ENCODE results near the gene BCKDHB.

The BCKDHB gene

DNA sequence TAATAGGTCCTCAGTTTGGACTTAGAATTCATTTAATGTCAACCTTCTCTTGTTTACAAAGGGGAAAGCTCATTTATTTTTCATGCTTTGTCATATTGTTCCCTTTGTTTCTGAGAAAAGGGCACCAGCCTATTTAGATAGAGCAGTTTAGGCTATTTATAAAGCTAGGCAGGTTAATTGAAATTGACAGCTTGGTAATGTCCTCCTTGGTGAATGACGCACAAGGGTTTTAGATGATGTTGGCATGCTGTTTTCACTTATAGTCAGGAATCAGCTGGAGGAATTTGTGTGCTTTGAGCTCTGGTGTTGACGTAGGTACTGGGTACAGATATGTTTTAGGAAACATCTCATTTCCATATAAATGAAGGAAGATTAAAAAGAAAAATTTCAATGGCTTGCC lies 45.2 kb downstream of the BCKDHB start:
- DNase-seq (ENCODE audit: low spot score) = no peak

DNA sequence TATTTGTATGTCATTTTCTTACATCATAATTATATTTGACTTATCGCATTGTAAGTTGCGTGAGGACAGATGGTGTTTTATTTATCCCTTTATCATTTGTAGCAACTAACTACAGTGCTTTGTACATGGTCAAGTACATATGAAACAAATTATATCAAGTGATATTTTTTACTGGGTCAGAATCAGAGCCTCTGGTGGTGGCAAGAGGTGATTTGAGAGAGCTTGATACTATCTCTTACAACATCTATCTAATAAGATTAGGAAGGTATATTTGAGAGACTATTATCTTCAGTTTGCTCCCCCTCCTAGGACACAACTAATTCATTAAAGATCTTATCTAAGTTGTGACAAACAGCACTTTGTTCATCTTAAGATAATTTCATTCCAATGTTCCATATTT lies 47.7 kb downstream of the BCKDHB start:
- no peak for DNase-seq (ENCODE audit: low spot score)

GRCh38 chr6:80156221-80156620 lies 49.8 kb downstream of the BCKDHB start:
- no peak for DNase-seq (ENCODE audit: low spot score)

DNA sequence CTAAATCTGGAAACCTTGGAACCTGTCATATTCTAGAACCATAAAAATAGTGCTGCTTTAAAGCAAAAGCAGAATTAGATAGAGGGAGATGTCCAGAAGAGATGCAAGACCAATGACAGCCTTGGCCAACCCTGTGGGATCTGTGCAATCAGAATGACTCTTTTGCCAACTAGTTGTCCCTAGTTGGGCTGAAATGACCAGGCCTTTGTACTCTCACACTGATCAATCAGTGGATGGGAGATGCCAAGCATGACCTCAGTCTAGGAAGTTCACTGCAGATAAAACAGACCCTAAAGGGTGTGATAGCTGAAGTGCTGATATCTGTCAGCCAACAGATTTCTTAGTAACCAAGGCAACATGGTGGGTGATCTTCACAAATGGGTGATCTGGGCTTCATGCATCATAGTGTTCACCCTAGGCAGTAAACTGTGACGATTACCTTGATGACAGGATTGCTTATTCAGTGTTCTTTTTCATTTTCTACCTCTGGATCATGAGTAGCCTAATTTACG lies 52.1 kb downstream of the BCKDHB start:
- DNase-seq (ENCODE audit: low spot score) = no peak

DNA sequence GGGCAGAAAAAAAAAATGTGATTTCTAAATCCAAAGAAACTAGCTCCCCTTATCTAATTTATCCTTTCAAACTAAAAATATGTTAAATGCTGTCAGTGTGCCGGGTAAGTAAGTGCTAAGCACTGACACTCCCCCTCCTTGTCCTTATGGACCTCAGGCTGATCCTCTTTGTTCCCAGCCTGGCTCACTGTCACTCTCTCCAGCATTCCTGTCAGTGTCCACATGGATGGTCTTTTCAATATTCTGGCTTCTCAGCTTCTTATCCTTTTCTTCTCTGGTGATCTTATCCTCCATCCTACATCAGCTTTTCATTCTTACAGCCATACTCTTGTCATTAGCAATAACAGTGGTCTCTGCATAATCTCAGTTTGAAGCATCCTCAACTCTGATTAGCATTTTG lies 55.0 kb downstream of the BCKDHB start:
- no peak for DNase-seq (ENCODE audit: low spot score)

DNA sequence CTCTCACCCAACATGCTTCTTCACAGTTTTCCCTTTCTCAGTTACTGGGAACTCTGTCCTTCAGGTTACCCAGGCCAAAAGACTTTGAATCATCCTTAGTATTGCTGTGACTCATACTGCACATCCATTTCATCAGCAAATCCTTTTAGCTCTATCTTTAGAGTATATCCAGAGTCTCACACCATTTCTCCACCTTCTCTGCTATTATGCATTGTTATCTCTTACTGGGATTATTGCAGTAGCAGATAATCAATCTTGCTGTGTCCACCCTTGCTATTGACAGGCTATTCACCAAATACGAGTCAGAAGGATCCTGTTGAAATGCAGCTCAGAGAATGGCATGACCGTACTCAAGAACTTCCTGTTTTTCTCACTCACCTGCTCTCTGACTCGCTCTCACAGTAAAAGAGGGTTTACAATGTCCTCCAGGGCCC lies 57.3 kb downstream of the BCKDHB start:
- DNase-seq (ENCODE audit: low spot score) = no peak

DNA sequence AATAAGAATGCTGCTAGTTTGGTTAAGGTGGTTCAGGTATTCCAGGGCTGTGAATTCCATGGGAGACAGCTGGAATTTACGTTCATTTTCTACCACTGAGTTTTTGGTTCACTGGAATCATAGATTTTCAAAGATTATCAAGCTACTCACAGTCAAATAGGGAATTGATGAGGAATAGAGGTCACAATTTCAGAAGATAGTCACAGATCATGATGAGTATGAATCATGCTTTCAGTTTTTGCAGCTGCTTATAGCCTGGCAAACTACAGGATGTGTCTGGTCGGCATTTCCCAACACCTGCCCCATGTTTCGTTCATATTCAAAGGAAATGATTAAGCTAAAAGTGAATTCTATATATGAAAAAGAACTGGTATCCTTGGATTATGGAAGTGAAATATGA lies 58.7 kb downstream of the BCKDHB start:
- no peak for DNase-seq (ENCODE audit: low spot score)

GRCh38 chr6:80165819-80166218 lies 59.3 kb downstream of the BCKDHB start:
- DNase-seq (ENCODE audit: low spot score) = no peak

- DNase-seq (ENCODE audit: low spot score) = no peak
Measured at GRCh38 chr6:80170433-80170832, 64.0 kb downstream of the BCKDHB start.

DNA sequence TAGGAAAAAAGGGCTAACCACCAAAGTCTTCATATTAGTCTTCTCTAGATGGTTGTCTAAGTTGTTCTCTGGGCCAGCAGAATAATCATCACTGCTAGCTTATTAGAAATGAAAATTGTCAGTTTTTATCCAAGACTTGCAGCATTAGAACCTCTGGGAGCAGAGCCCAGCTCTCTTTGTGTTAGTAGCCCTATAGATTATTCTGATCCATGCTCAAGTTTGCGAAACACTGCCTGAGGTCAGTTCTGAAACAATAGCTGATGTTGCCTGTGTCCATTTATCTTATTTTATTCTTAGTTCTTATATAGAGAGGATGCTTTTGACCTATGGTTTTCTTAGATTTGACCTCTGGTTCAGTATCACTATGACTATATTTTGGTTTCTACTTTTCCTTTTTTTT lies 66.9 kb downstream of the BCKDHB start:
- DNase-seq (ENCODE audit: low spot score) = no peak

DNA sequence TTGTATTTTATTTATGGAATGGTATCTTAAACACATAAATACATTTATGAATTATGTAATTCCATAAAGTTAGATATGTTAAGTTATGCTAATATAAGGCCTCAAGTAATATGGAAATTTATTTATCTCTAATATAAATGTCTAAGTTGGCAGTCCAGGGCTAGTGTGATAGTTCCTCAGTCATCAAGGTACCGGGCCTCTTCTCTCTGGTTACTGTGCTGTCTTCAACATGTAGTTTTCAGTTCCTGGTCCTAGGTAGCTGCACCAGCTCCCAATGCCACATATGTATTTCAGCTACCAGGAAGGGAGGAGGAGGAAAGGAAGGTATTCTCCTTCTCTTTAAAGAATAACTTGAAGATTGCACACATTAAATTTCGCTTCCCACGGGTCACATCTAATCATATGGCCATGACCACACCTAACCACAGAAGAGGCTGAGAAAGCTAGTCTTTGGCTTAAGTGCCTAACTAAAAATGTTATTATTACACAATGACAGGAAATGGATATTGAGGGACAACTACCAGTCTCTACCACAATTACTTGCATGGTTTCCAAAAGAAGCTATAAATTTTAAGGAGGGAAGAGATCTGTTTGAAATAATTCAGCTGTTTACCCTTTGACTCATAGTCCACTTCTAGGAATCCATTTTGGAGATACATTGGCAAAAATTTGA lies 68.6 kb downstream of the BCKDHB start:
- no peak for DNase-seq (ENCODE audit: low spot score)

DNA sequence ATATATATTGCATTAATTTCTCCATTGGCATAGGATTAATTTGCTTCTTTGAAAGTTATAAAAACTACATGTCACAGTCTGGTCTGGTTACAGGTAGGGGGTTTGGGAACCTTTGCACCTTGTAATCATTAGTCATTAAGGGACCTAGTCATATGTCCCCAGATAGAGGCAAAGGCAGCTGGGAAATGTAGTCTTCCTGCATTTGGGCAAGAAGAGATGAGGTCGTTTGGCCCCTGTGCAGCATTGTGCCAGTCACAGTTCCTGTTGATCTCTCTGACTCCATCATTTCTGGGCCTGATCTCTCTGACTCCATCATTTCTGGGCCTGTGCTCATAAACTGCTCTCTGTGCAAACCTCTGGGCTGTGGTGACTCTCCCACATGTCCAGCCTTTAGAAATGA lies 73.2 kb downstream of the BCKDHB start:
- no peak for DNase-seq (ENCODE audit: low spot score)

DNA sequence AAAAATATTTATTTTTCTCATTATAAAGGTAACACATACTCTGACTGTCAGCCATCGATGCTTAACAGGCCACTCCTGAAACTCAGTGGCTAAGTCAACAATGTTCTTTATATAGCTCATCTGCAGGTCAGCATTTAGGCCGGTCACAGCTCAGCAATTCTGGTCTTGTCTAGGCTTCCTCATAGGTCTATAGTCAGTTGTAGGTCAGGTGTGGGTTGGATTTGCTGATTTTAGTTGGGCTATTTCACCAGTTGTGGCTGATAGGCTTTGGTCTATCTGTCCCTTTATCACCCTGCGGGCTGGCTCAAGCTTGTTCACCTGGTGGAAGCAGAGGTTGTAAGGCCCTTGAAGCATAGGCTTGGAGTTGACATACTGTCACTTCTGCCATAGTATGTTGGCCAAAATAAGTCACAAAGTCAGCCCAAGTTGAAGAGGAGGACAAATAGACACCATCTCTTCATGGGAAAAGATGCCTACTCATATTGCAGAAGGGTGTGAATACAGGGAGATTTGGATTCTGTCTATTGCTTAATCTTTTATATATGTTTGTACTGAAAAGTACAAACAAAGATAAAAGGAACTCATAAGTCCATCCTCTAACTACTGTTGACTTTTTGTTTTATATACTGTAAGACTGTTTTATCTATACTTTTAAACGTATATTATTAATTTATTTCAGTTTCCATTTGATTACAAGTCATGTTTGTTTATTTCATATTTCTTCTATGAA lies 75.0 kb downstream of the BCKDHB start:
- DNase-seq (ENCODE audit: low spot score) = no peak

GRCh38 chr6:80182308-80182707 lies 75.8 kb downstream of the BCKDHB start:
- no peak for DNase-seq (ENCODE audit: low spot score)

DNA sequence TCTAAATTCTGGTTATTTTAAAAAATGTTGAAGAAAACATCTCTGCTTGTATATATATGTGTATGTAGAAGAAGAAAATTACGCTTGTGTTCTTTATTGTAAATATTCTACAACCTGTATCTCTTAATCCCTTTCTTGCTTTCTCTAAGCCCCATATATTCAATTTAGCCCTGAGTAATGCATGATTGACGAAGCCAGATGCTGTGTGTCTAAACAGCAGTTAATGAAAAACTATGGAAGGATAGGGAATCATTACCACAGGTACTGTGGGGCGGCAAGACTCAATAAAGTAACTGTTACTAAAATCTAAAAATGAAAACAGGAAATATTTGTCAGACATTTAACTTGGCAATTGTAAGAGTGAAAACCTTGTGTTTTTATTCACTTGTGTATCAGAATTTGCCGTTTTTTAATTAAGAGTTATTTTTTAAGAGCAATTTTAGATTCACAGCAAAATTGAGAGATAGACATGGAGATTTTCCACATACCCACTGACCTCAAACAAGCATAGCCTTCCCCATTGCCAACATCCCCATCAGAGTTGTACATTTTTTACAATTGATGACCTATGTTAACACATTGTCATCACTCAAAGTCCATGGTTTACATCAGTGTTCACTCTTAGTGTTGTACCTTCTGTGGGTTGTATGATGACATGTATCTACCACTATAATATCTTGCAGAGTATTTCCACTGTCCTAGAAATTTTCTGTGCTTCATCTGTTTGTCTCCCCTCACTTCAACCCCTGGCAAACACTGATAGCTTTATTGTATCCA lies 76.7 kb downstream of the BCKDHB start:
- no peak for DNase-seq (ENCODE audit: low spot score)

DNA sequence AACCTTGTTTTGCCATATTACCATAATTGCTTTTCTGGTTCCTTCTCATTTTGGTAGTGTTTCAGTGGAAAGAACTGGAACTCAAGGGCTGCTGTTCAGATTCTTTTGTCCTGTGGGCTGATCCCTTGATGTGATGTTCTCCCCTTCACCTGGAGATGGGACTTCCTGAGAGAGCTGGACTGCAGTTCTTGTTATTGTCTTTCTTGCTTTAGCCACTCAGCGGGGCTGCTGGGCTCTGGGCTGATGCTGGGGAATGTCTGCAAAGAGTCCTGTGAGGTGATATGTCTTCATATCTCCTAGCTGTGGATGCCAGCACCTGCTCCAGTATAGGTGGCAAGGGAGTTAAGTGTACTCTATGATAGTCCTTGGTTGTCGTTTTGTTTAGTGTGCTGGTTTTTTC lies 79.0 kb downstream of the BCKDHB start:
- no peak for DNase-seq (ENCODE audit: low spot score)

DNA sequence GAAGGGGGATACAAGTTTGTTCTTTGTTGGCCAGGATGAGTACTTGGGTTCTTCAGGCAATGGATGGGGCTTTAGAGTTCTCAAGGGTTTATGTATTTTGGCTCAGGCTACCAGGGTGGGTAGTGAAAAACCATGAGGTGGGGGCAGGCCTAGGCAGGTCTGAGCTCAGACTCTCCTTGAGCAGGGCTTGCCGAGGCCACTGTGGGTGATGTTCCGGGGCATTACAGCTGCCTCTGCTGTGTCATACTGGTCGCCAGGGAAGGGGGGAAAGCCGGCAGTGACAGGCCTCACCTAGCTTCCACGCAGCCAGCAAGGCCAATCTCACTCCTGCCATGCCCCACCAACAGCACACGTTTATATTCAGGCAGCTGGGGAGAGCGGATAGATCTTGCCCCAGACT lies 79.6 kb downstream of the BCKDHB start:
- no peak for DNase-seq (ENCODE audit: low spot score)

- DNase-seq (ENCODE audit: low spot score) = no peak
Measured at GRCh38 chr6:80196906-80197305, 90.4 kb downstream of the BCKDHB start.

DNA sequence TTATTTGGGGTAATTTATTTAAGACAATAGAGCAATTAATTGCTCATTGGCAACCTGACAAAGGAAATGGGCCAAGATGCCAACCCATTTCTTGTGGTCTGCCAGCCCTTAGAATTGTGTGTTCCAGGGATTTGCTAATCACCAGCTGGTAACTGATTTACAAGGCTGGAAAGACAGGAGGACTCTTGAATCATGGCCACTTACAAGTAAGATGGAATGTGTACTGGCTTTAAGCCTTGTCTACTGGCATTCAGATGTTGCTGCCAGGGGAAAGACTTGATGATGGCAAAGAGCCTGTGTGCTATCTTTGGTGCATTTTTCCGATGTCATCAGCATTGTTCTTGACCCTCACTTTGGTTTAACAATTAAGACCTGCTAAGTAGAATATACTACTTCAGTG lies 91.0 kb downstream of the BCKDHB start:
- DNase-seq (ENCODE audit: low spot score) = peak; percentile 54

DNA sequence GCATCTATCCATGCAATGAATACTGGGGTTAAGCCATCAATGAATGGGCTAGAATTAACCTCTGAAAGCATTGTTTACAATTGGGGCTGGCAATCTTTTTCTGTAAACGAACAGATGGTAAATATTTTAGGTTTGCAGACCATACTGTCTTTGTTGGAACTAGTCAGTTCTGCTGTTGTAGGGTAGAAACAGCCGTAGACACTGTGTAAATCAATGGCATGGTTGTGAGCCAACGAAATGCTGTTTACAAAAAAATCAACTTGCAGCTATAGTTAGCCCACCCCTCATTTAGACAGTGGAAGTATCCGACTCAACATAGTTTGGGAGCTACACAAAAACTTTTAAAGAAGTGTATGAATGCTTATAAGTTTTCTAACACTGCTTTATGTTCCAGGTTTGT lies 91.5 kb downstream of the BCKDHB start:
- DNase-seq (ENCODE audit: low spot score) = no peak

DNA sequence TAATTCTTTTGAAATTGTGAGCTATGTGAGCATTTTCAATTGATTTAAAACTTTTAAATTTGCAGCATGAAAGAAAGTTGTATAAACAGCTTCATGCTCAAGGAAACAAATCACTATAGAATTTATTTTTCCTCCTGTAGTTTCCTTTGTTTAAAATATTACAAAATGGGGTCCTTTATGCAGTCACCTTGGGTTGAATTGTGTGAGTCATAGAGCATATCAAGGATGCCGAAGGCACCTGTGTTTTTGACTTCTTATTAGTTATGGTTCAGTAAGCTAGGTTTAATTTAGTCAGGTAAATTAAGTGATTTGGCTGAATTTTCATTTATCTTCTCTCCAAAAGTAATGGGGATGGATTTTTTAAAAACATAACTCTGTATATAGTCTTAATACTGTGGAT lies 96.8 kb downstream of the BCKDHB start:
- DNase-seq (ENCODE audit: low spot score) = no peak

DNA sequence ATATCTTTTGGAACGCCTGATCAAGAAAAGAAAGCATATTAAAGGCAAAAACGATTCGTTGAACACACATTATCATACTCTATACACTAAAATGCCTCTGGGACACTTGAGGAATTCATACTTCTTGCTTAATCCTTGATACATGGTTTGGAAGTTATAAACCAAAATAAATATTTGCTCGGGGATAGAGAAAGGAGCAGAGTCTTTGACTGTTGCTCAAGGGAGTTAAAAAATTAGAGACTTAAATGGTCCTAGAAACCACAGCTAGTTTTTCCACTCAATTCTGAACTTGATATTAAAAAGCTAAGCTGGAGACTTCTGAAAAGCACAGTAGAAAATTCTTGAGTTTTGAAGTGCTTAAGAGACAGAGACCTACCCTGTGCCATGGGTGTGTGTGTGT lies 98.9 kb downstream of the BCKDHB start:
- DNase-seq (ENCODE audit: low spot score) = no peak

- no peak for DNase-seq (ENCODE audit: low spot score)
Measured at GRCh38 chr6:80206758-80207157, 100.3 kb downstream of the BCKDHB start.
